ENCODE data around the gene IFI16. TPM values are rescaled to one million over a fixed set of nuclear protein-coding genes. Genes with fewer than 3 reads are reported as not detected.
"Not testable (repeated sequence)": the region's sequence is repeated elsewhere in the genome, so short reads cannot be mapped to it uniquely, and the experiment has no call there.

IFI16 gene
- polyA plus RNA-seq, 2 donors = 88.4 to 93.8 TPM

- not testable (repeated sequence) for H3K36me3 ChIP-seq (ENCODE audit: control insufficient read depth in 2 of 2, insufficient read depth in 2 of 2, low read length in 1 of 2); H3K9me3 ChIP-seq (ENCODE audit: control insufficient read depth in 2 of 2, insufficient read depth in 1 of 2, low read depth in 1 of 2, low read length in 1 of 2); H3K27me3 ChIP-seq (ENCODE audit: control insufficient read depth in 1 of 2, insufficient read depth in 2 of 2, low read length in 2 of 2); H3K4me1 ChIP-seq (ENCODE audit: control insufficient read depth in 2 of 2, insufficient read depth in 2 of 2, low read length in 1 of 2); H3K27ac ChIP-seq (ENCODE audit: low read depth in 2 of 2, low read length in 1 of 2); H3K4me3 ChIP-seq (ENCODE audit: low read depth in 1 of 2, low read length in 2 of 2)
- WGBS, 2 donors = 51 to 56% methylated on average over 1 of the region's 1 CpG
Measured at GRCh38 chr1:159046486-159046885, 36.8 kb downstream of the IFI16 start.

DNA sequence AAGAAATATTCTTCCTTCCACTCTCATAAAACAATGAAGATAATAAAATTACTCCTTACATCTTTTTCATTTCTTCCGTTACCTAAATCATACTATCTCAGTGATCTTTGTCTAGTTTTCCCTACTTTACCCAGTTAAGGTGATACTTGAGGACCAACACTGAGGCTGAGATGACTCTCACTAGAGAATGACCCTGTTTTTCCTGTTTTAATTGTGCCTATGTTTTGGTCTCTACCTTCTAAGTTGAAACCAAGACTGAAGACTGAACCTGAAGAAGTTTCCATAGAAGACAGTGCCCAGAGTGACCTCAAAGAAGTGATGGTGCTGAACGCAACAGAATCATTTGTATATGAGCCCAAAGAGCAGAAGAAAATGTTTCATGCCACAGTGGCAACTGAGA, 41.7 kb downstream of the IFI16 start:
- Histone ChIP-seq H3K36me3 (ENCODE audit: control insufficient read depth in 2 of 2, insufficient read depth in 2 of 2, low read length in 1 of 2) (peaks cover 7 to 15% of the 10 kb centered on the region in 2 donors), H3K27me3 (ENCODE audit: control insufficient read depth in 1 of 2, insufficient read depth in 2 of 2, low read length in 2 of 2) (no peaks in the 10 kb centered on the region), H3K27ac (ENCODE audit: low read depth in 2 of 2, low read length in 1 of 2) (no peak overlapping the region), H3K4me3 (ENCODE audit: low read depth in 1 of 2, low read length in 2 of 2) (no peak overlapping the region), H3K4me1 (ENCODE audit: control insufficient read depth in 2 of 2, insufficient read depth in 2 of 2, low read length in 1 of 2) (peaks cover 0 to 3% of the 10 kb centered on the region in 2 donors), H3K9me3 (ENCODE audit: control insufficient read depth in 2 of 2, insufficient read depth in 1 of 2, low read depth in 1 of 2, low read length in 1 of 2) (no peaks in the 10 kb centered on the region)
- WGBS, 2 donors = 91 to 93% methylated on average over 2 of the region's 2 CpGs

DNA sequence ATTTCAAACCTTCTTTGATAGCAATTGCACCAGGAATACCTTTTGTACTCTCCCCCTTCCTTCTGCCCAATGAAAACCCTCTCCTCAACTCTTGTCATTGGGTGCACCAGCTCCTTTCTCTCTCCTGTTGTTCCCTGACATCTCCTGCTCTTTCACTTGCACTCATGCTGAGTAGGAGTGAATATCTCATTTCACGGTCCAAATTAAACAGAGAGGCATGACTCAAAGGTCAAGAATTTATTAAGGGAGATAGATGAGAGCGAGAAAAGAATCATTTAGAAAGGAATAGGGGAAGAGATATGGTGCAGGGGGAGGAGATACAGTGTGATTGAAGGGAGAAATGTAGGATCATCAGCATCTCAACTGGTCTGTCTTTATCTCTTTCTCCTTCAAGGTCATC, 44.7 kb downstream of the IFI16 start:
- Histone ChIP-seq H3K4me3 (ENCODE audit: low read depth in 1 of 2, low read length in 2 of 2) (no peak overlapping the region), H3K27me3 (ENCODE audit: control insufficient read depth in 1 of 2, insufficient read depth in 2 of 2, low read length in 2 of 2) (no peaks in the 10 kb centered on the region), H3K9me3 (ENCODE audit: control insufficient read depth in 2 of 2, insufficient read depth in 1 of 2, low read depth in 1 of 2, low read length in 1 of 2) (no peaks in the 10 kb centered on the region), H3K36me3 (ENCODE audit: control insufficient read depth in 2 of 2, insufficient read depth in 2 of 2, low read length in 1 of 2) (peaks cover 8 to 11% of the 10 kb centered on the region in 2 donors), H3K27ac (ENCODE audit: low read depth in 2 of 2, low read length in 1 of 2) (no peak overlapping the region), H3K4me1 (ENCODE audit: control insufficient read depth in 2 of 2, insufficient read depth in 2 of 2, low read length in 1 of 2) (peaks cover 0 to 5% of the 10 kb centered on the region in 2 donors)
- 26 to 30% methylated on average over 2 of the region's 2 CpGs for WGBS, 2 donors

- H3K27ac ChIP-seq (ENCODE audit: low read depth in 2 of 2, low read length in 1 of 2) = no peak overlapping the region
- H3K4me1 ChIP-seq (ENCODE audit: control insufficient read depth in 2 of 2, insufficient read depth in 2 of 2, low read length in 1 of 2) = peaks cover 0 to 5% of the 10 kb centered on the region in 2 donors
- WGBS, 2 donors = 44 to 54% methylated on average over 5 of the region's 5 CpGs
- no peaks in the 10 kb centered on the region for H3K27me3 ChIP-seq (ENCODE audit: control insufficient read depth in 1 of 2, insufficient read depth in 2 of 2, low read length in 2 of 2)
- peaks cover 8 to 11% of the 10 kb centered on the region in 2 donors for H3K36me3 ChIP-seq (ENCODE audit: control insufficient read depth in 2 of 2, insufficient read depth in 2 of 2, low read length in 1 of 2)
- no peak overlapping the region for H3K4me3 ChIP-seq (ENCODE audit: low read depth in 1 of 2, low read length in 2 of 2)
- no peaks in the 10 kb centered on the region for H3K9me3 ChIP-seq (ENCODE audit: control insufficient read depth in 2 of 2, insufficient read depth in 1 of 2, low read depth in 1 of 2, low read length in 1 of 2)
Measured at GRCh38 chr1:159055181-159055641, 45.5 kb downstream of the IFI16 start.

DNA sequence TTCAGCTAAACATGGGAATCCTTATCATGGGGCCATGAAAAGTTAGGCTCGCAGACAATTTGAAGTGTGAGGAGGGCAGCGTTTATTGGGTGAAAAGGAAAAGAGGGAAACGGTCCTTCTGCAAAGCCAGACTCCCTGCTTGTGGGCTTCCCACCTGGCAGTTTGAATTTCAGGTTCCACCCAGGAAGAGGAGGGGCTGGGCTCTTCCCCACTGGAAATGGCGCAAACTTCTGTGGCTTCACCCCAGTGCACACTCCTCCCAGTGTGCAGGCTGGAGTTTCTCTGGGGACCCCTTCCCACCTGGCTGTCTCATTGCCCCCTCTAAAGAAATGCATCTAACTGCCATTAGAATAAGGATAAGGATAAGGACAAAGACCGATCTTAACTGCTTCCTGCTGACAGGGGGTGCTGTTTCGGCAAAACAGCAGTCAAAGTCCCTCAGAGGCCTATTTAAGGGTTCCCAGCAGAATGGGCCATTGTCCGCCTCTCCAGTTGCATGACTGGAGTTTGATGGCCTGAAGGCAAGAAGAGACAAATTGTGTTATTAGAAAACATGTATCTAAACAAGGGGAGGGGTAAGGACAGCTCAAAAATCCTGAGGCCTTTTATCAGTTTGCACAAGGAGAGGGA, 46.5 kb downstream of the IFI16 start:
- WGBS, 2 donors = 81% methylated on average over 7 of the region's 7 CpGs
- Histone ChIP-seq H3K36me3 (ENCODE audit: control insufficient read depth in 2 of 2, insufficient read depth in 2 of 2, low read length in 1 of 2) (peaks cover 8% of the 10 kb centered on the region in 2 donors), H3K27ac (ENCODE audit: low read depth in 2 of 2, low read length in 1 of 2) (peak overlapping the region in 1 of 2 donors; percentile 33), H3K9me3 (ENCODE audit: control insufficient read depth in 2 of 2, insufficient read depth in 1 of 2, low read depth in 1 of 2, low read length in 1 of 2) (no peaks in the 10 kb centered on the region), H3K4me3 (ENCODE audit: low read depth in 1 of 2, low read length in 2 of 2) (no peak overlapping the region), H3K27me3 (ENCODE audit: control insufficient read depth in 1 of 2, insufficient read depth in 2 of 2, low read length in 2 of 2) (no peaks in the 10 kb centered on the region), H3K4me1 (ENCODE audit: control insufficient read depth in 2 of 2, insufficient read depth in 2 of 2, low read length in 1 of 2) (peaks cover 0 to 5% of the 10 kb centered on the region in 2 donors)

GRCh38 chr1:159058751-159059150, 49.0 kb downstream of the IFI16 start:
- Histone ChIP-seq H3K27me3 (ENCODE audit: control insufficient read depth in 1 of 2, insufficient read depth in 2 of 2, low read length in 2 of 2) (no peaks in the 10 kb centered on the region), H3K4me3 (ENCODE audit: low read depth in 1 of 2, low read length in 2 of 2) (no peak overlapping the region), H3K27ac (ENCODE audit: low read depth in 2 of 2, low read length in 1 of 2) (no peak overlapping the region), H3K36me3 (ENCODE audit: control insufficient read depth in 2 of 2, insufficient read depth in 2 of 2, low read length in 1 of 2) (peaks cover 8% of the 10 kb centered on the region in 2 donors), H3K9me3 (ENCODE audit: control insufficient read depth in 2 of 2, insufficient read depth in 1 of 2, low read depth in 1 of 2, low read length in 1 of 2) (no peaks in the 10 kb centered on the region), H3K4me1 (ENCODE audit: control insufficient read depth in 2 of 2, insufficient read depth in 2 of 2, low read length in 1 of 2) (peaks cover 0 to 5% of the 10 kb centered on the region in 2 donors)
- 90 to 92% methylated on average over 7 of the region's 7 CpGs for WGBS, 2 donors

- no peaks in the 10 kb centered on the region for H3K27me3 ChIP-seq (ENCODE audit: control insufficient read depth in 1 of 2, insufficient read depth in 2 of 2, low read length in 2 of 2)
- no peaks in the 10 kb centered on the region for H3K36me3 ChIP-seq (ENCODE audit: control insufficient read depth in 2 of 2, insufficient read depth in 2 of 2, low read length in 1 of 2)
- H3K9me3 ChIP-seq (ENCODE audit: control insufficient read depth in 2 of 2, insufficient read depth in 1 of 2, low read depth in 1 of 2, low read length in 1 of 2) = no peaks in the 10 kb centered on the region
- H3K4me3 ChIP-seq (ENCODE audit: low read depth in 1 of 2, low read length in 2 of 2) = no peak overlapping the region
- WGBS, 2 donors = 96 to 97% methylated on average over 8 of the region's 8 CpGs
- peaks cover 0 to 1% of the 10 kb centered on the region in 2 donors for H3K4me1 ChIP-seq (ENCODE audit: control insufficient read depth in 2 of 2, insufficient read depth in 2 of 2, low read length in 1 of 2)
- no peak overlapping the region for H3K27ac ChIP-seq (ENCODE audit: low read depth in 2 of 2, low read length in 1 of 2)
Measured at GRCh38 chr1:159065106-159065505, 55.4 kb downstream of the IFI16 start.

- Histone ChIP-seq H3K9me3 (ENCODE audit: control insufficient read depth in 2 of 2, insufficient read depth in 1 of 2, low read depth in 1 of 2, low read length in 1 of 2) (no peaks in the 10 kb centered on the region), H3K27ac (ENCODE audit: low read depth in 2 of 2, low read length in 1 of 2) (no peak overlapping the region), H3K4me3 (ENCODE audit: low read depth in 1 of 2, low read length in 2 of 2) (no peak overlapping the region), H3K36me3 (ENCODE audit: control insufficient read depth in 2 of 2, insufficient read depth in 2 of 2, low read length in 1 of 2) (no peaks in the 10 kb centered on the region), H3K27me3 (ENCODE audit: control insufficient read depth in 1 of 2, insufficient read depth in 2 of 2, low read length in 2 of 2) (no peaks in the 10 kb centered on the region), H3K4me1 (ENCODE audit: control insufficient read depth in 2 of 2, insufficient read depth in 2 of 2, low read length in 1 of 2) (peaks cover 0 to 1% of the 10 kb centered on the region in 2 donors)
- 92 to 93% methylated on average over 4 of the region's 4 CpGs for WGBS, 2 donors
Measured at GRCh38 chr1:159066108-159066507, 56.4 kb downstream of the IFI16 start.

DNA sequence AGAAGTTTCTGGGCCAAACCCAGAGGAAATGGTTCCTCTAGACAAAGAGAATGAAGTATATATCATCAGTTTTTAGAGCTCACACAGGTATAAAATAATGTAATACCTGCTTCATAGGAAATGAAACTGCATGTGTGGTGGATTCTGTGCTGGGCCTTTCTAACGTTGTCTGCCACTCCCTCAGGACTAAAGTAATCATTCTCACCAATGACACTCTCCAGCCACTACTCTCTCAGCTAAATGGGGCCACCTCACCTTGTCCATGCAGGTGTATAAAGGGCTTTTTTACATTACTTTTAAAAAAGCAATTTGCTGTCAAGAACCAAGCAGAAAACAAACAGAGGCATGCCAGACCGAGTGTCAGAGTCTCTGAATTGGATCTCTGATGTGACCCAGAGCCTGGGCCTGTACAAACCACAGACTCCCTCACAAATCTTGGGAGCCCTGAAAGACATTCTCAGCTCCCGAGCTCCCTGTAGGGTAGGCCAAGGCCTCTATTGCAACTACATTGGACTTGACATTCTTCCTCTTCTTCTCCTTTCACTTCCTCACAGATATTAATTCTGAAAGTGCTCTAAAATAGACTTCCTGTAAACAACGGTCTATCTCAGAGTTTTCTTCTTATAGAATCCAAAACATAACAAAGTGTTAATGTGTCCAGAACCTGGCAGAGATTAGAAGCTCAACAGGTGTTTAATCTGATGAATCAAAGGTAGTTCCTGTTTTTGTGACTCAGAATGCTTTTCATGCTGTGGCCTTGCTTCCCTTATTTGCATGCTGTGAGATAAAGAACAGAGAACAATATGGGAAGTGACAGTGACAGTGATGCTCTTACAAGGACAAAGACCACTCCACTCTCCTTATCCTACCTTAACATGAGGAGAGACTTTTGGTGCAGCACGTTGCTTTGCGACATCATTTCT, 58.3 kb downstream of the IFI16 start:
- 41 to 43% methylated on average over 6 of the region's 6 CpGs for WGBS, 2 donors
- Histone ChIP-seq H3K36me3 (ENCODE audit: control insufficient read depth in 2 of 2, insufficient read depth in 2 of 2, low read length in 1 of 2) (no peaks in the 10 kb centered on the region), H3K9me3 (ENCODE audit: control insufficient read depth in 2 of 2, insufficient read depth in 1 of 2, low read depth in 1 of 2, low read length in 1 of 2) (no peaks in the 10 kb centered on the region), H3K4me1 (ENCODE audit: control insufficient read depth in 2 of 2, insufficient read depth in 2 of 2, low read length in 1 of 2) (peaks cover 0 to 1% of the 10 kb centered on the region in 2 donors), H3K4me3 (ENCODE audit: low read depth in 1 of 2, low read length in 2 of 2) (no peak overlapping the region), H3K27me3 (ENCODE audit: control insufficient read depth in 1 of 2, insufficient read depth in 2 of 2, low read length in 2 of 2) (no peaks in the 10 kb centered on the region), H3K27ac (ENCODE audit: low read depth in 2 of 2, low read length in 1 of 2) (peak overlapping the region; percentile 15 to 68)
